ENCODE data around the gene NRN1.

Gene NRN1

DNA sequence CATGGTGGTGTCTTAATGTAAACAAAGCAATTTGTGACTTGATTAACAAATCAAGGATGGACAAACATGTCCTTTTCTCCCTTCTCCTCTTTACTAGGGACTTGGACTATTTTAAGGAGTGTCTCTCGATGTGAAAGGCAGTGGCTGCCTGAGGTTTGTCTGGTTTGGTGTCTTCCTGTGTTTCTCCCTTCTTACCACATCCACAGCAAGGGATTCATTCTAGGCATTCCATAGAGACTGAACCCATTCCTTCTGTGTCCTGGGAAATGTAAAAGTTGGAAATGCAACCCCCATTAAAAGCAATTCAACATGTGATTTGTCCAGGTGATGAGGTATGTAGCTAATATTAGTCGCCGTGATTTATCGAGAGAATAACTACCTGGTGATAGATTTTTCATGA, 15.9 kb downstream of the NRN1 start:
- DNase-seq (ENCODE audit: extremely low read depth, insufficient read length): no peak
- TF ChIP-seq, protein P1, sequence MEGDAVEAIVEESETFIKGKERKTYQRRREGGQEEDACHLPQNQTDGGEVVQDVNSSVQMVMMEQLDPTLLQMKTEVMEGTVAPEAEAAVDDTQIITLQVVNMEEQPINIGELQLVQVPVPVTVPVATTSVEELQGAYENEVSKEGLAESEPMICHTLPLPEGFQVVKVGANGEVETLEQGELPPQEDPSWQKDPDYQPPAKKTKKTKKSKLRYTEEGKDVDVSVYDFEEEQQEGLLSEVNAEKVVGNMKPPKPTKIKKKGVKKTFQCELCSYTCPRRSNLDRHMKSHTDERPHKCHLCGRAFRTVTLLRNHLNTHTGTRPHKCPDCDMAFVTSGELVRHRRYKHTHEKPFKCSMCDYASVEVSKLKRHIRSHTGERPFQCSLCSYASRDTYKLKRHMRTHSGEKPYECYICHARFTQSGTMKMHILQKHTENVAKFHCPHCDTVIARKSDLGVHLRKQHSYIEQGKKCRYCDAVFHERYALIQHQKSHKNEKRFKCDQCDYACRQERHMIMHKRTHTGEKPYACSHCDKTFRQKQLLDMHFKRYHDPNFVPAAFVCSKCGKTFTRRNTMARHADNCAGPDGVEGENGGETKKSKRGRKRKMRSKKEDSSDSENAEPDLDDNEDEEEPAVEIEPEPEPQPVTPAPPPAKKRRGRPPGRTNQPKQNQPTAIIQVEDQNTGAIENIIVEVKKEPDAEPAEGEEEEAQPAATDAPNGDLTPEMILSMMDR (IDR thresholded peaks at IDR 0.05; ENCODE audit: insufficient read depth, low read length, poor library complexity, severe bottlenecking): no peak
- no peak overlapping the region for H3K4me3 ChIP-seq (replicated peaks; ENCODE audit: low read depth, low read length)
- H3K36me3 ChIP-seq (ENCODE audit: control insufficient read depth, insufficient read depth, low read length): no peaks in the 10 kb centered on the region
- no peaks in the 10 kb centered on the region; the same call in none of the 2 replicates for H3K27me3 ChIP-seq (replicated peaks; ENCODE audit: control insufficient read depth, insufficient read depth, low read length)

DNA sequence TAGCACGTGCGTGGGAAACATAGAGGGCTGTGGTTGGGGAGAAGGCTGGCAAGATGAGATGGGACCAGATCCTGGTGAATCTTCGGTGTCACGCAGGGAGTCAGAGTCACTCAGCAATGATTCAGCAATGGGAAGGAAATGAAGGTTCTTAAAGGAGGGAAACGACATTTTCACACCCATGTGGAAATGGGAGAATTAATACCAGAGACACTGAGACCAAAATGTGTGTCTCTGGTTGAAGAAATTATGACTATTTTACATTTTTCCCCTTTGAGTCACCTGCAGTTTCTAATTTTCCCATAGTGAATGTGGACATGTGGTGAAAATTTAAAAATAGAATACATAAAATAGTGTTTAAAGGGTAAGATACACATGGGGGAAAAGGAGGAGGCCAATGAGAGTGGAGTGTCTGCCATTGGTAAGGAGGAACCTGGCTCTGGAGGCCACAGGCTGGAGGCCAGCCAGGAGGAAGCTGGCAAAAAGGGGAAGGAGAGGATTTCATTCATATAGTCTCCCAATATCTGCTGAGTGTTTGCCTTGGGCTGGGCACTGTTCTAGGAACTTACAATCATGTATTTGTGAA, 17.5 kb downstream of the NRN1 start:
- H3K36me3 ChIP-seq (ENCODE audit: control insufficient read depth, insufficient read depth, low read length): no peaks in the 10 kb centered on the region
- TF ChIP-seq, protein P1 (IDR thresholded peaks at IDR 0.05; ENCODE audit: insufficient read depth, low read length, poor library complexity, severe bottlenecking): no peak
- DNase-seq (ENCODE audit: extremely low read depth, insufficient read length): no peak
- H3K4me3 ChIP-seq (replicated peaks; ENCODE audit: low read depth, low read length): no peak overlapping the region
- H3K27me3 ChIP-seq (replicated peaks; ENCODE audit: control insufficient read depth, insufficient read depth, low read length): no peaks in the 10 kb centered on the region

DNA sequence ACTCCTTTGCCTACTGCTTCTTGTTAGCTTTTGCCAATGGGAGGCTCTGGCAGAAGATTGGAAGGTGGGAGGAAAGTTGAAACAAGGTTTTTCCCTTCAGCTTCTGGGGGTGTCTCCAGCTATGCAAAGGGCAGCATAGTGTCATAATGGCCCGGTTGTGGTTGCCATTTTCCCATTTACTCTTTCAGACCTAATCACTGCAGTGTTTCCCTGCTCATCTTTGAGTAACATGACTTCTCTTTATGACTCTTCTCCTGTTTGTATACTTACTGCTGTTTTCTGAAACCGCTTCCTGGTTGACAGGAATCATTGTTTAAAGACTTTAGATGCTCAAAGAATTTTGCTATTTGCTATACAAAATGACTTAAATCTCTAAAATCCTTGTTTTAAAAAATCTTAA, 19.9 kb downstream of the NRN1 start:
- TF ChIP-seq, protein P1 (IDR thresholded peaks at IDR 0.05; ENCODE audit: insufficient read depth, low read length, poor library complexity, severe bottlenecking): no peak
- H3K27me3 ChIP-seq (replicated peaks; ENCODE audit: control insufficient read depth, insufficient read depth, low read length): no peaks in the 10 kb centered on the region
- no peak for DNase-seq (ENCODE audit: extremely low read depth, insufficient read length)
- H3K36me3 ChIP-seq (ENCODE audit: control insufficient read depth, insufficient read depth, low read length): no peaks in the 10 kb centered on the region
- H3K4me3 ChIP-seq (replicated peaks; ENCODE audit: low read depth, low read length): no peak overlapping the region

DNA sequence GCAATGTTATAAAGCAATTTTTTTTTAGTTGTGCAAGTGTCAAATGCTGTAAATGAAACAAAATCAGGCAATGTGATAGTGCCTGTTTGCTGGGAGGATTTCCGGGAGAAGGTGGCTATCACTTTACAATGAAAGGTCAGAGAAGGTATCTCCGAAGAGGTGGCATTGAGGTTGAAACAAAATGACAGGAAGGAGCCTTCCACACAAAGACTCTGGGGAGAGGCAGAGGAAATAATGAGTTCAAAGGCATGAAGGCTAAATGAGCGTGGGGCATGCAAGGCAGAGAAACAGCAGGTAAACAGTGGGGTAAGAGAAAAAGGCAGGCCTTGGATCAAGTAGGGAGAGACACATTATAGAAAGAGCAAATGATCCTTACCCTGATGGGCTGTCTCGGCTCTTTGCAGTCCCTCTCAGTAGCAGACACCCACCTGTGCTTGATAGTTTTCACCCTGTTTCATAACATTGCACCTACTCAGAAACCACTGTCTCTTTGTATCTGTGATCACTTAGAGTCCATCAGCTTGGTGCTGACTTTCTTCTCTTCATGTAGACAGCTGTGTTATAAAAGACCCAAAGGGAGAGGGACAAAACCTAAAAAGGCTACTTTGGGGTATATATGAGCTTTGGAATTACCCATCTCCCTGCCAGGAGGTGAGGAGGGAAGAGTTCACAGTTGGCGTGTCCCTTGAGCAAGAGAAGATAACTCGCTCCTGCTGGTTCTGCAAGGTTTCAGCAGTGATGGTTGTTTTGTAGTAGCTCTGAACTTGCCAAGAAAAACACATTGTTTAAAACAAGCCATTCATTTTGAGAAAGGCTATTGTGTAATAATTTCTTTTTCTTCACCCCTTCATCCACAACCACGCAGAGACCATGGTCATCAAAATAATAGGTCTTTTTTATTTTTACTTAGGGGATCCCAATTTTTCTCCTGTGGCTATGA, 22.3 kb downstream of the NRN1 start:
- TF ChIP-seq, protein P1 (IDR thresholded peaks at IDR 0.05; ENCODE audit: insufficient read depth, low read length, poor library complexity, severe bottlenecking): no peak
- H3K36me3 ChIP-seq (ENCODE audit: control insufficient read depth, insufficient read depth, low read length): no peaks in the 10 kb centered on the region
- DNase-seq (ENCODE audit: extremely low read depth, insufficient read length): no peak
- no peak overlapping the region for H3K4me3 ChIP-seq (replicated peaks; ENCODE audit: low read depth, low read length)
- no peaks in the 10 kb centered on the region for H3K27me3 ChIP-seq (replicated peaks; ENCODE audit: control insufficient read depth, insufficient read depth, low read length)

DNA sequence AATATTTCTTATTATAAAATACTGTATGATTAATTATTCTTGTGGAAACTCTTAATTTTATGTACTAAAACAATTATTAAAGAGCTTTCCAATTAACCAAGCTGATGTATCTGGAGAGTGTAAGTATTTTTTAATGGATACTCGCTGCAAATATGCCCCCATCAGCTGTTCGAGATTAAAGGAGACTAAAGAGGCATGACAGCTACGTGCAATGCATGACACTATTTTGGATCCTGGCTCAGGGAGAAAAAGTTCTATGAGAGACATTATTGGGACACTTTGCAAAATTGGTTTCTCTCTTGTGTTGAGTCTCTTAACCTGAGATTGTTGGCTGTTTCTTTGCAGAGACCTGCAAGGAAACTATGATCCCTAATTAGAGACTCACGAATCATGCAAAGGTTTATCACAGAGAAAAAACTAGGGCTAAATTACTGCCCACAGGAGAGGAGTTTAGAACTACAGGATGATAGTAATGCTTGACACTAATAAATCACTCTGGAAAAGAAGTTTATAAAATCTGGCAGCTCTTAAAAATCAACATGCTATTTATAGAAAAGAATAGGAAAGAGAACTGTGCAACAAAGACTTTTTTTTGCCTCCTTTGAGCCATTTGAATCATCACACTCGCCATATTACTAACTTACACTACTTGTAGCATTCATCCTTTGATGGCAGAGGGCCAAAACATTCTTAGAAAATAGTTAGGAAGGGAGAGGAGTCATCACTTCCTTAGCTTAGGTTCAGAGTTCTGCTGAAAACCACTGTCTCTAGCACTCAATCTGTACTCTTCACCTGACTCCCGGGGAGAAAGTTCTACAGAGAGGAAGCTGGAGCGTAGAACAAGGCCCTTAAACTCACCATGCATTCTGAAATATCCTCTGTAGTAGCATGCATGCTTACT, 25.3 kb downstream of the NRN1 start:
- TF ChIP-seq, protein P1 (IDR thresholded peaks at IDR 0.05; ENCODE audit: insufficient read depth, low read length, poor library complexity, severe bottlenecking): no peak
- Histone ChIP-seq H3K36me3 (ENCODE audit: control insufficient read depth, insufficient read depth, low read length) (no peaks in the 10 kb centered on the region), H3K27me3 (replicated peaks; ENCODE audit: control insufficient read depth, insufficient read depth, low read length) (no peaks in the 10 kb centered on the region), H3K4me3 (replicated peaks; ENCODE audit: low read depth, low read length) (no peak overlapping the region)
- no peak for DNase-seq (ENCODE audit: extremely low read depth, insufficient read length)

All from GM06990 (cell line).